ENCODE results near the gene EXOSC5. TPM values are rescaled to one million over a fixed set of nuclear protein-coding genes. Genes with fewer than 3 reads are reported as not detected.

EXOSC5 gene
- total and polyA plus RNA-seq, 9 of the 15 experiments (the other 6 are each of a cell fraction or from before 2014, with no cell fraction given) = 10.9 to 75.5 (median 37.8) TPM

DNA sequence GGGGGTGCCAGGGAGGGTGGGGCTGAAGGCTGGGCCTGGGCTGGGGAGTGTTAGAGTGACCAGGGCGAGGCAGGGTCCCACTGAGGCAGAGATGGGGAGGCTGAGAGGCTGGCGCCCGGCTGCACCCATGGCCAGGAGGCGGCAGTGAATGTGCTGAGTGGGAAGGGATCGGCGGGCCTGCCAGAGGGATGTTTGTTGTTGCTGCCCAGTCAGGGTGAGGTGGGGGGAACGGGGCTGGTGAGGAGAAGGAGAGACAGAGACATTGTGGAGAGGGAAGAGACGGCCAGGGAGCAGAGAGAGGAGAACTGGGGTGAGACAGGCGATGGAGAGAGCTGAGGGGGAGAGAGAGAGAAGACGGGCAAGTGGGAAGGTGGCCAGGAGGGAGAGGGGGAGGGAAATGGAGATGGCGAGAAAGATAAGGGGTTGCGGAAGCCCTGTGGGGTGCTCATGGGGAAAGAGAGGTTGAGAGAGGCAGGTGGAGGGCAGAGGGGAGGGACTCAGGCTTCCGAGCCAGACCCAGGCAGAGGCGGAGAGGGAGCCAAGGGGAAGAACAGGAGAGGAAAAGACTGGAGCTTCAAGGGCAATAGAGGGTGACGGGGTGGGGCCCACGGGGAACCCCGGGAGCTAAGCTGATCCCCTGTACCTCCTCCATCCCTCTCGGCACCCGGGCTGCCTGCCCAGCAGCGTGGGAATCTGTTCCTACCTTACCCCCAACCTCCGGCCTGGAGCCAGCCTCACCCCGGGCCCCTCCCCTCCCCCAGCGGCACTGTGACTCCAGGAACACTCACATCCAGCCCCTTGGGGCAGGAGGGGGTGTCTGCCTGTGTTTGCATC, 30.7 kb upstream of the EXOSC5 start (continued):
- TF ChIP-seq NONO (IDR thresholded peaks at IDR 0.05; ENCODE audit: low read depth in 2 of 2, low read length in 1 of 2) (no peak), ILF3 (IDR thresholded peaks at IDR 0.05; ENCODE audit: borderline replicate concordance) (no peak), POLR2A (conservative IDR thresholded peaks at IDR 0.05) (peak; percentile 54), ZSCAN32 (CRISPR knock-in tag; IDR thresholded peaks at IDR 0.05) (no peak), ETV1 (tag; conservative IDR thresholded peaks at IDR 0.05; ENCODE audit: low read depth) (peak; percentile 28; the same call in 1 of the 2 replicates), GTF2F1 (IDR thresholded peaks at IDR 0.05; ENCODE audit: low read depth, low read length) (no peak), ZNF212 (CRISPR knock-in tag; IDR thresholded peaks at IDR 0.05) (no peak), FUS (optimal IDR thresholded peaks at IDR 0.05; ENCODE audit: low read depth, low read length) (no peak), FOXA1 (IDR thresholded peaks at IDR 0.05; ENCODE audit: borderline replicate concordance) (no peak), GABPA (tag; conservative IDR thresholded peaks at IDR 0.05; ENCODE audit: low read depth) (no peak), ZNF780A (CRISPR knock-in tag; IDR thresholded peaks at IDR 0.05) (no peak), RBFOX2 (IDR thresholded peaks at IDR 0.05; ENCODE audit: low read depth, low read length) (peak; percentile 21), KDM5B (IDR thresholded peaks at IDR 0.05; ENCODE audit: insufficient replicate concordance, low read depth, low read length) (no peak), ARNT (IDR thresholded peaks at IDR 0.05) (peak; percentile 74 to 78; a peak in 2 of 4 replicates), NFRKB (IDR thresholded peaks at IDR 0.05; ENCODE audit: low read depth) (peak; percentile 67; the same call in 1 of the 2 replicates), RBBP5 (IDR thresholded peaks at IDR 0.05; ENCODE audit: borderline replicate concordance, insufficient read depth, low read length, poor library complexity, severe bottlenecking) (peak; percentile 52), CCAR2 (IDR thresholded peaks at IDR 0.05; ENCODE audit: low read depth, low read length) (no peak), DACH1 (IDR thresholded peaks at IDR 0.05; ENCODE audit: partially characterized antibody) (no peak)
- TF ChIP-seq, protein P1, sequence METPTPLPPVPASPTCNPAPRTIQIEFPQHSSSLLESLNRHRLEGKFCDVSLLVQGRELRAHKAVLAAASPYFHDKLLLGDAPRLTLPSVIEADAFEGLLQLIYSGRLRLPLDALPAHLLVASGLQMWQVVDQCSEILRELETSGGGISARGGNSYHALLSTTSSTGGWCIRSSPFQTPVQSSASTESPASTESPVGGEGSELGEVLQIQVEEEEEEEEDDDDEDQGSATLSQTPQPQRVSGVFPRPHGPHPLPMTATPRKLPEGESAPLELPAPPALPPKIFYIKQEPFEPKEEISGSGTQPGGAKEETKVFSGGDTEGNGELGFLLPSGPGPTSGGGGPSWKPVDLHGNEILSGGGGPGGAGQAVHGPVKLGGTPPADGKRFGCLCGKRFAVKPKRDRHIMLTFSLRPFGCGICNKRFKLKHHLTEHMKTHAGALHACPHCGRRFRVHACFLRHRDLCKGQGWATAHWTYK (CRISPR knock-in tag; IDR thresholded peaks at IDR 0.05) = peak; percentile 19; the same call in 1 of the 2 replicates
- TF ChIP-seq, protein P2, sequence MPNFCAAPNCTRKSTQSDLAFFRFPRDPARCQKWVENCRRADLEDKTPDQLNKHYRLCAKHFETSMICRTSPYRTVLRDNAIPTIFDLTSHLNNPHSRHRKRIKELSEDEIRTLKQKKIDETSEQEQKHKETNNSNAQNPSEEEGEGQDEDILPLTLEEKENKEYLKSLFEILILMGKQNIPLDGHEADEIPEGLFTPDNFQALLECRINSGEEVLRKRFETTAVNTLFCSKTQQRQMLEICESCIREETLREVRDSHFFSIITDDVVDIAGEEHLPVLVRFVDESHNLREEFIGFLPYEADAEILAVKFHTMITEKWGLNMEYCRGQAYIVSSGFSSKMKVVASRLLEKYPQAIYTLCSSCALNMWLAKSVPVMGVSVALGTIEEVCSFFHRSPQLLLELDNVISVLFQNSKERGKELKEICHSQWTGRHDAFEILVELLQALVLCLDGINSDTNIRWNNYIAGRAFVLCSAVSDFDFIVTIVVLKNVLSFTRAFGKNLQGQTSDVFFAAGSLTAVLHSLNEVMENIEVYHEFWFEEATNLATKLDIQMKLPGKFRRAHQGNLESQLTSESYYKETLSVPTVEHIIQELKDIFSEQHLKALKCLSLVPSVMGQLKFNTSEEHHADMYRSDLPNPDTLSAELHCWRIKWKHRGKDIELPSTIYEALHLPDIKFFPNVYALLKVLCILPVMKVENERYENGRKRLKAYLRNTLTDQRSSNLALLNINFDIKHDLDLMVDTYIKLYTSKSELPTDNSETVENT (CRISPR knock-in tag; IDR thresholded peaks at IDR 0.05) = peak; percentile 17; the same call in 1 of the 2 replicates
- TF ChIP-seq, protein P3, sequence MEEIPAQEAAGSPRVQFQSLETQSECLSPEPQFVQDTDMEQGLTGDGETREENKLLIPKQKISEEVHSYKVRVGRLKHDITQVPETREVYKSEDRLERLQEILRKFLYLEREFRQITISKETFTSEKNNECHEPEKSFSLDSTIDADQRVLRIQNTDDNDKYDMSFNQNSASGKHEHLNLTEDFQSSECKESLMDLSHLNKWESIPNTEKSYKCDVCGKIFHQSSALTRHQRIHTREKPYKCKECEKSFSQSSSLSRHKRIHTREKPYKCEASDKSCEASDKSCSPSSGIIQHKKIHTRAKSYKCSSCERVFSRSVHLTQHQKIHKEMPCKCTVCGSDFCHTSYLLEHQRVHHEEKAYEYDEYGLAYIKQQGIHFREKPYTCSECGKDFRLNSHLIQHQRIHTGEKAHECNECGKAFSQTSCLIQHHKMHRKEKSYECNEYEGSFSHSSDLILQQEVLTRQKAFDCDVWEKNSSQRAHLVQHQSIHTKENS (CRISPR knock-in tag; IDR thresholded peaks at IDR 0.05) = no peak
- TF ChIP-seq, protein P4, sequence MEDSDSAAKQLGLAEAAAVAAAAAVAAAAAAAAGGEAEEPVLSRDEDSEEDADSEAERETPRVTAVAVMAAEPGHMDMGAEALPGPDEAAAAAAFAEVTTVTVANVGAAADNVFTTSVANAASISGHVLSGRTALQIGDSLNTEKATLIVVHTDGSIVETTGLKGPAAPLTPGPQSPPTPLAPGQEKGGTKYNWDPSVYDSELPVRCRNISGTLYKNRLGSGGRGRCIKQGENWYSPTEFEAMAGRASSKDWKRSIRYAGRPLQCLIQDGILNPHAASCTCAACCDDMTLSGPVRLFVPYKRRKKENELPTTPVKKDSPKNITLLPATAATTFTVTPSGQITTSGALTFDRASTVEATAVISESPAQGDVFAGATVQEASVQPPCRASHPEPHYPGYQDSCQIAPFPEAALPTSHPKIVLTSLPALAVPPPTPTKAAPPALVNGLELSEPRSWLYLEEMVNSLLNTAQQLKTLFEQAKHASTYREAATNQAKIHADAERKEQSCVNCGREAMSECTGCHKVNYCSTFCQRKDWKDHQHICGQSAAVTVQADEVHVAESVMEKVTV (CRISPR knock-in tag; IDR thresholded peaks at IDR 0.05) = no peak
